Keratinocyte (primary cell): ENCODE results near the gene ATXN3L.

Experiments
- CTCF ChIP-seq, 3 experiments: IDR thresholded peaks in 1 of 3; conservative IDR thresholded peaks in 1 of 3; optimal IDR thresholded peaks in 1 of 3; 2 replicates in 2 of 3; 3 replicates in 1 of 3; pipeline versions ENCODE3 to v1.5.1; 2011; ENCODE audit warnings: low read length in 3 of 3, mild to moderate bottlenecking in 3 of 3, moderate library complexity in 2 of 3, control low read depth in 1 of 3, inconsistent platforms in 1 of 3; ENCODE audit not compliant: insufficient read depth in 2 of 3; ENCODE audit errors: extremely low read depth in 1 of 3
- EZH2 ChIP-seq: IDR thresholded peaks from one replicate; pipeline ENCODE4 v1.6.1; 2012; ENCODE audit warnings: inconsistent platforms, mild to moderate bottlenecking, low read length, moderate library complexity

- TF ChIP-seq CTCF (optimal IDR thresholded peaks at IDR 0.05 in 1 of 3, IDR thresholded peaks at IDR 0.05 in 1 of 3, conservative IDR thresholded peaks at IDR 0.05 in 1 of 3; ENCODE audit: extremely low read depth in 1 of 3, insufficient read depth in 2 of 3, low read length in 3 of 3) (no peak), EZH2 (no peak)
These were observed 44.5 kb upstream of the ATXN3L start for GRCh38 chrX:13364230-13364857.
